GM18870 (cell line): ENCODE data around the gene RARB.

Source experiments
- ATAC-seq: cut with Tn5 transposase; IDR thresholded peaks from one replicate; pipeline ENCODE4 v1.9.1; 2021; ENCODE audit warnings: moderate library complexity; ENCODE audit not compliant: unreplicated experiment

Gene RARB

GRCh38 chr3:25471081-25471768, 43.2 kb downstream of the RARB start:
- ATAC-seq: no peak

GRCh38 chr3:25472153-25472552, 44.1 kb downstream of the RARB start:
- no peak for ATAC-seq

- ATAC-seq: no peak
Measured at GRCh38 chr3:25472731-25473130, 44.7 kb downstream of the RARB start.

GRCh38 chr3:25473246-25473645, 45.2 kb downstream of the RARB start:
- no peak for ATAC-seq

- ATAC-seq: no peak
Measured at GRCh38 chr3:25474052-25474451, 46.0 kb downstream of the RARB start.

GRCh38 chr3:25476639-25477038, 48.6 kb downstream of the RARB start:
- ATAC-seq: no peak

- no peak for ATAC-seq
Measured at GRCh38 chr3:25478211-25478757, 50.2 kb downstream of the RARB start.

GRCh38 chr3:25478964-25479726, 51.1 kb downstream of the RARB start:
- ATAC-seq: no peak

GRCh38 chr3:25479727-25480010, 51.6 kb downstream of the RARB start:
- no peak for ATAC-seq

GRCh38 chr3:25480811-25481210, 52.7 kb downstream of the RARB start:
- no peak for ATAC-seq

GRCh38 chr3:25481386-25481785, 53.3 kb downstream of the RARB start:
- no peak for ATAC-seq

GRCh38 chr3:25483456-25483855, 55.4 kb downstream of the RARB start:
- ATAC-seq: no peak

GRCh38 chr3:25485673-25486072, 57.6 kb downstream of the RARB start:
- ATAC-seq: no peak

GRCh38 chr3:25486932-25487331, 58.9 kb downstream of the RARB start:
- no peak for ATAC-seq

GRCh38 chr3:25489858-25490593, 62.0 kb downstream of the RARB start:
- ATAC-seq: no peak

- ATAC-seq: no peak
Measured at GRCh38 chr3:25493246-25493645, 65.2 kb downstream of the RARB start.

GRCh38 chr3:25493786-25494185, 65.7 kb downstream of the RARB start:
- no peak for ATAC-seq

GRCh38 chr3:25495304-25495703, 67.2 kb downstream of the RARB start:
- ATAC-seq: no peak

GRCh38 chr3:25495726-25496253, 67.7 kb downstream of the RARB start:
- ATAC-seq: no peak

- no peak for ATAC-seq
Measured at GRCh38 chr3:25497096-25497495, 69.0 kb downstream of the RARB start.

GRCh38 chr3:25500706-25501210, 72.7 kb downstream of the RARB start:
- no peak for ATAC-seq
